ENCODE data around the gene NBR1.
"Not testable (repeated sequence)": the region's sequence is repeated elsewhere in the genome, so short reads cannot be mapped to it uniquely, and the experiment has no call there.

NBR1 gene

GRCh38 chr17:43136574-43136973 lies 34.4 kb upstream of the NBR1 start:
- not testable (repeated sequence) for H3K9me3 ChIP-seq (ENCODE audit: control insufficient read depth in 1 of 2, low read length in 2 of 2); H3K27ac ChIP-seq (ENCODE audit: low read length); H3K4me3 ChIP-seq (ENCODE audit: low read depth in 1 of 2, low read length in 2 of 2); H3K4me1 ChIP-seq (ENCODE audit: control insufficient read depth in 1 of 2, insufficient read depth in 2 of 2, low read length in 2 of 2); H3K27me3 ChIP-seq (ENCODE audit: low read depth, low read length)
- peaks cover 0 to 27% of the 10 kb centered on the region in 2 donors for H3K36me3 ChIP-seq (ENCODE audit: control insufficient read depth in 1 of 2, insufficient read depth in 2 of 2, low read length in 2 of 2)

DNA sequence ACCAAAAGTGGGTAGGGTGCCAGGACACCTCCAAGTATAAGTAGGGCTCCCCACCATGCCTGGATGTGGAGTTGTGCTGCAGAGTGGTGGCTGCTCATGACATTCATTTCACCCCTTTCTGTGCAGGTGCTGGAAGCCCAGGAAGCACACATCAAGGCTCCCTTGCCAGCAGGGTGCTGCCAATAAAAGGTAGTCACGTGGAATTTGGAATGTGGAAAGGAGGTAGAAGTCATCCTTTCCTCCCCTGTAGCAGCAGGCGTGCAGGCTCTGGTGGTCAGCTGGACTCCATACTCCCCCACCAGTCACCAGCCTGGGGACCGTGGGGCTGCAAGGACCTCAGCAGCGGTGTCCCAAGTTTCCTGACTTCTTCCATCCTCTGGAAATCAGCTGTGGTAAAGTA lies 32.5 kb upstream of the NBR1 start:
- H3K27ac ChIP-seq (ENCODE audit: low read length); H3K4me3 ChIP-seq (ENCODE audit: low read depth in 1 of 2, low read length in 2 of 2); H3K27me3 ChIP-seq (ENCODE audit: low read depth, low read length); H3K9me3 ChIP-seq (ENCODE audit: control insufficient read depth in 1 of 2, low read length in 2 of 2); H3K4me1 ChIP-seq (ENCODE audit: control insufficient read depth in 1 of 2, insufficient read depth in 2 of 2, low read length in 2 of 2): not testable (repeated sequence)
- H3K36me3 ChIP-seq (ENCODE audit: control insufficient read depth in 1 of 2, insufficient read depth in 2 of 2, low read length in 2 of 2): peaks cover 0 to 16% of the 10 kb centered on the region in 2 donors

DNA sequence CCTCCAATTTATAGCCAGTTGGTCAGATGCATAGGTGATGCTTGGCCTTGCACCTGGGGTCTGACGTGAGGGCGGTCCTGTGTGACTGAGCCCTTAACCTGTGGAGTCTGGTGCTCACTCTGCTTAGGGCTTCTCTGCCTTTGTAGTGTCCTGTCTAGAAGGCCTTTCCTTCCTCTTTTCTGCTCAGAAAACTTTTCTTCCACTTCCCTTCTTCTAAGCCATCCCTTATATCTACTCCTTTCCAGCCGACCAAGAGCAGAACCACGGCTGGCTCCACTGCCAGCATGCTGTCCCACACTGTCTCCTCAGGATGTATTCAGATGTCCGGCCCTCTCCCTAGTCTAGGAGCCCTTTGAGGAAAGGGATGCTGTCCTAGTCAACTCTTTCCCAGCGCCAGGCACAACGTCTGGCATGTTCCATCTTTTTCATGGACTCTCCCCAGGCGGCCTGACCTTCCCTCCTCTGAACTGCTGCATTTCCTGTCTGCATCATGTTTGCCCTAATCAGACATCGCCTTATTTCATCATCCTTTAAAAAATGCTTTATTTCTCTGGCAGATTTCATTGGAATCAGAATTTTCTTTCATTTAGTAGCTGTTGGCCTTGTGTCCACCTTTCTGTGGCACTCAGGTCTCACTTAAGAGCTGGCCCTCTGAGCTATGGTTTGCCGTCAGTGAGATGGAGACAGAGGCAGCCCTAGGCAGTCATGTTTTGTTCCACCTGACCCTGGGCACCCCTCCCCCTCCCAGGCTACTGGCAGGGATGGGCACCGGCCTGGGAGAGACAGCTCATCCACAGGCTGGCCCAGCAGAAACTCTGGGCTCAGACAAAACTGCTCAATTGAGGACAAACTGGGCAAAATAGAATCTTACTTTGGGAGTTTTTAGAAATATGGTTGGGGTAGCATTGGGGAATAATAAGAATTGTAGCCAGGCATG lies 30.4 kb upstream of the NBR1 start:
- no peaks in the 10 kb centered on the region for H3K4me1 ChIP-seq (ENCODE audit: control insufficient read depth in 1 of 2, insufficient read depth in 2 of 2, low read length in 2 of 2)
- H3K36me3 ChIP-seq (ENCODE audit: control insufficient read depth in 1 of 2, insufficient read depth in 2 of 2, low read length in 2 of 2): peaks cover 0 to 1% of the 10 kb centered on the region in 2 donors
- no peak overlapping the region for H3K4me3 ChIP-seq (ENCODE audit: low read depth in 1 of 2, low read length in 2 of 2)
- H3K9me3 ChIP-seq (ENCODE audit: control insufficient read depth in 1 of 2, low read length in 2 of 2): no peaks in the 10 kb centered on the region
- H3K27ac ChIP-seq (ENCODE audit: low read length): no peak overlapping the region
- H3K27me3 ChIP-seq (ENCODE audit: low read depth, low read length): no peaks in the 10 kb centered on the region

GRCh38 chr17:43142153-43142552 lies 28.9 kb upstream of the NBR1 start:
- H3K27ac ChIP-seq (ENCODE audit: low read length): no peak overlapping the region
- H3K4me3 ChIP-seq (ENCODE audit: low read depth in 1 of 2, low read length in 2 of 2): no peak overlapping the region
- H3K27me3 ChIP-seq (ENCODE audit: low read depth, low read length): no peaks in the 10 kb centered on the region
- H3K36me3 ChIP-seq (ENCODE audit: control insufficient read depth in 1 of 2, insufficient read depth in 2 of 2, low read length in 2 of 2): no peaks in the 10 kb centered on the region
- H3K9me3 ChIP-seq (ENCODE audit: control insufficient read depth in 1 of 2, low read length in 2 of 2): no peaks in the 10 kb centered on the region
- H3K4me1 ChIP-seq (ENCODE audit: control insufficient read depth in 1 of 2, insufficient read depth in 2 of 2, low read length in 2 of 2): no peaks in the 10 kb centered on the region

DNA sequence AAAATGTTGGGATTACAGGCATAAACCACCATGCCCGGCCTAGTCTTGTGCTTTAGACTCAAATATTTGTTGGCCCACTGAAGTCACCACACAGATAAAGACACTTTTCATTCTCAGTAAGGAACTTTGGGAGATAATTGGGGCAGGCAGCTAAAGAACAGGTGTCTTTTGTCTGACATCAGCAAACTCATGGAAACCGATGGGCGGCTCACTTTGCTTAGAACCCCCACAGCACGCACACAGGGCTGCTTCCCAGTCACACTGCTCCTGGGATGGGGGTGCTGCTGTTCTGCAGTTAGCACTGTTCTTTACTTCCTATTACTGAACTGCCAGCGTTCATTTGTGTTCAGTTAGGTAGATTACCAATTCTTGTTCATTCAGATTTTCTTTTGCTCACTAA lies 27.8 kb upstream of the NBR1 start:
- H3K36me3 ChIP-seq (ENCODE audit: control insufficient read depth in 1 of 2, insufficient read depth in 2 of 2, low read length in 2 of 2): no peaks in the 10 kb centered on the region
- no peaks in the 10 kb centered on the region for H3K27me3 ChIP-seq (ENCODE audit: low read depth, low read length)
- H3K4me1 ChIP-seq (ENCODE audit: control insufficient read depth in 1 of 2, insufficient read depth in 2 of 2, low read length in 2 of 2): no peaks in the 10 kb centered on the region

GRCh38 chr17:43146649-43147048 lies 24.4 kb upstream of the NBR1 start:
- H3K27me3 ChIP-seq (ENCODE audit: low read depth, low read length): no peaks in the 10 kb centered on the region
- no peak overlapping the region for H3K27ac ChIP-seq (ENCODE audit: low read length)
- H3K4me3 ChIP-seq (ENCODE audit: low read depth in 1 of 2, low read length in 2 of 2): no peak overlapping the region
- no peaks in the 10 kb centered on the region for H3K4me1 ChIP-seq (ENCODE audit: control insufficient read depth in 1 of 2, insufficient read depth in 2 of 2, low read length in 2 of 2)
- no peaks in the 10 kb centered on the region for H3K9me3 ChIP-seq (ENCODE audit: control insufficient read depth in 1 of 2, low read length in 2 of 2)
- H3K36me3 ChIP-seq (ENCODE audit: control insufficient read depth in 1 of 2, insufficient read depth in 2 of 2, low read length in 2 of 2): no peaks in the 10 kb centered on the region

More for the DNA sequence above, 27.8 kb upstream of the NBR1 start:
- Histone ChIP-seq H3K27ac (ENCODE audit: low read length) (no peak overlapping the region), H3K4me3 (ENCODE audit: low read depth in 1 of 2, low read length in 2 of 2) (no peak overlapping the region), H3K9me3 (ENCODE audit: control insufficient read depth in 1 of 2, low read length in 2 of 2) (no peaks in the 10 kb centered on the region)

- H3K27me3 ChIP-seq (ENCODE audit: low read depth, low read length): no peaks in the 10 kb centered on the region
- H3K27ac ChIP-seq (ENCODE audit: low read length): no peak overlapping the region
- H3K36me3 ChIP-seq (ENCODE audit: control insufficient read depth in 1 of 2, insufficient read depth in 2 of 2, low read length in 2 of 2): no peaks in the 10 kb centered on the region
- H3K4me3 ChIP-seq (ENCODE audit: low read depth in 1 of 2, low read length in 2 of 2): no peak overlapping the region
- H3K9me3 ChIP-seq (ENCODE audit: control insufficient read depth in 1 of 2, low read length in 2 of 2): no peaks in the 10 kb centered on the region
- no peaks in the 10 kb centered on the region for H3K4me1 ChIP-seq (ENCODE audit: control insufficient read depth in 1 of 2, insufficient read depth in 2 of 2, low read length in 2 of 2)
These were observed 19.0 kb upstream of the NBR1 start for GRCh38 chr17:43151880-43152456.

DNA sequence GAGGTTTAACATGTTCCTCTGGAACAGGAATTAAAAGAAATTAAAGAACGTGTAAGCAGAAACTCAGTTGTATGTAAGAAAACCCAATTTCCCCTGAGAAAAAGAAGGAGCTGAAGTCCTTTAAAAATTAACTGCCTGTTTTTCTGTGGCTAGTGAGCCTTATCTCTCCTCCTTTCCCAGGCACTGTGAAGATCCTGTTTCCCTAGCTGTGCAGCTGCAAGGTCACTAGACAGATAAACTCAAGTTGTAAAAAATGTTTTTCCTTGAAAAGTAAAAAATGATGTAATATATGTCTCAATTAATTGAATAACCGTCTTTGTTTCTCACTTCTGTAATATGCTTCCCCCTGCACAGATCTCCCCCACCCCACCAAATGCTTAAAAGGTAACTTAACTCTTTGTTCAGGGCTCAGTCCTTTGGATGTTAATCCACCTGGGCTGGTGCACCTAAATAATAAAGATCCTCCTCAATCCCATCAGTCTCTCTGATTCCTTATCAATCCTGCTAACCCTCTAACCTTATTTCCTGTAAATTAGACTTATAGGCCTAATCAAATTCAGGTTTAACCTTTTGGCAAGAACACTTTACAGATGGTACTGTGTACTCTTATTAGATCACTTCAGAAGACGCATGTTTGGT lies 17.7 kb upstream of the NBR1 start:
- not testable (repeated sequence) for H3K27ac ChIP-seq (ENCODE audit: low read length); H3K9me3 ChIP-seq (ENCODE audit: control insufficient read depth in 1 of 2, low read length in 2 of 2); H3K36me3 ChIP-seq (ENCODE audit: control insufficient read depth in 1 of 2, insufficient read depth in 2 of 2, low read length in 2 of 2); H3K4me1 ChIP-seq (ENCODE audit: control insufficient read depth in 1 of 2, insufficient read depth in 2 of 2, low read length in 2 of 2); H3K4me3 ChIP-seq (ENCODE audit: low read depth in 1 of 2, low read length in 2 of 2); H3K27me3 ChIP-seq (ENCODE audit: low read depth, low read length)

DNA sequence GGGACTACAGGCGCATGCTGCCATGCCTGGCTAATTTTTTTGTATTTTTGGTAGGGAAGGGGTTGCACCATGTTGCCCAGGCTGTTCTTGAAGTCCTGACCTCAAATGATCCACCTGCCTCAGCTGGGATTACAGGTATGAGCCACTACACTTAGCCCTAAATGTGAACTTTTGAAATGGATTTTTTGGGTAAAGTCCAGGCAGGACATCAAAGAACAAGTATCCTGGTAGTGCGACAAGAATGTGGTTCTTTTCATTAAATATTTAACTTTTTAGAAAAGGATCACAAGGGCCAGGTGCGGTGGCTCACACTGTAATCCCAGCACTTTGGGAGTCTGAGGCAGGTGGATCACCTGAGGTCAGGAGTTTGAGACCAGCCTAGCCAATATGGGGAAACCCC lies 15.3 kb upstream of the NBR1 start:
- Histone ChIP-seq H3K4me3 (ENCODE audit: low read depth in 1 of 2, low read length in 2 of 2) (no peak overlapping the region), H3K36me3 (ENCODE audit: control insufficient read depth in 1 of 2, insufficient read depth in 2 of 2, low read length in 2 of 2) (no peaks in the 10 kb centered on the region), H3K27ac (ENCODE audit: low read length) (no peak overlapping the region), H3K4me1 (ENCODE audit: control insufficient read depth in 1 of 2, insufficient read depth in 2 of 2, low read length in 2 of 2) (no peaks in the 10 kb centered on the region), H3K9me3 (ENCODE audit: control insufficient read depth in 1 of 2, low read length in 2 of 2) (no peaks in the 10 kb centered on the region), H3K27me3 (ENCODE audit: low read depth, low read length) (no peaks in the 10 kb centered on the region)

DNA sequence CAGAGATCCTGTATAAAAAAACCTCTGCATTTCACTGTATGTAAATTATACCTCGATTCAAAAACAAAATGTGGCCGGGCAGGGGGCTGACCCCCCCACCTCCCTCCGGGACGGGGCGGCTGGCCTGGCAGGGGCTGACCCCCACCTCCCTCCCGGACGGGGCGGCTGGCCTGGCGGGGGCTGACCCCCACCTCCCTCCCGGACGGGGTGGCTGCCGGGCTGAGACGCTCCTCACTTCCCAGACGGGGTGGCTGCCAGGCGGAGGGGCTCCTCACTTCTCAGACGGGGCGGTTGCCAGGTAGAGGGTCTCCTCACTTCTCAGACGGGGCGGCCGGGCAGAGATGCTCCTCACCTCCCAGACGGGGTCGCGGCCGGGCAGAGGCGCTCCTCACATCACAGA lies 11.8 kb upstream of the NBR1 start:
- H3K27me3 ChIP-seq (ENCODE audit: low read depth, low read length); H3K9me3 ChIP-seq (ENCODE audit: control insufficient read depth in 1 of 2, low read length in 2 of 2); H3K27ac ChIP-seq (ENCODE audit: low read length); H3K36me3 ChIP-seq (ENCODE audit: control insufficient read depth in 1 of 2, insufficient read depth in 2 of 2, low read length in 2 of 2); H3K4me3 ChIP-seq (ENCODE audit: low read depth in 1 of 2, low read length in 2 of 2); H3K4me1 ChIP-seq (ENCODE audit: control insufficient read depth in 1 of 2, insufficient read depth in 2 of 2, low read length in 2 of 2): not testable (repeated sequence)

- H3K36me3 ChIP-seq (ENCODE audit: control insufficient read depth in 1 of 2, insufficient read depth in 2 of 2, low read length in 2 of 2); H3K27me3 ChIP-seq (ENCODE audit: low read depth, low read length); H3K9me3 ChIP-seq (ENCODE audit: control insufficient read depth in 1 of 2, low read length in 2 of 2); H3K4me3 ChIP-seq (ENCODE audit: low read depth in 1 of 2, low read length in 2 of 2); H3K4me1 ChIP-seq (ENCODE audit: control insufficient read depth in 1 of 2, insufficient read depth in 2 of 2, low read length in 2 of 2); H3K27ac ChIP-seq (ENCODE audit: low read length): not testable (repeated sequence)
These were observed 11.1 kb upstream of the NBR1 start for GRCh38 chr17:43159957-43160356.
